ENCODE measurements around the gene SKI.

The SKI gene

GRCh38 chr1:2209400-2210083 is 18.6 kb upstream of the SKI start:
- Histone ChIP-seq H3K79me2 (ENCODE audit: control insufficient read depth, low read length) (no peaks in the 10 kb centered on the region), H3K4me2 (ENCODE audit: low read length) (no peak overlapping the region), H3K36me3 (ENCODE audit: control insufficient read depth, low read length) (no peaks in the 10 kb centered on the region), H3K27me3 (ENCODE audit: control insufficient read depth, low read length) (peaks cover 7% of the 10 kb centered on the region; the same call in 1 of the 2 replicates), H3K9me3 (ENCODE audit: control insufficient read depth, insufficient read depth, low read length) (no peaks in the 10 kb centered on the region), H3K4me3 (ENCODE audit: low read length) (no peak overlapping the region), H3K27ac (ENCODE audit: low read depth, low read length) (no peak overlapping the region), H4K20me1 (ENCODE audit: control insufficient read depth, insufficient read depth, low read depth, low read length) (no peaks in the 10 kb centered on the region), H3K4me1 (ENCODE audit: control insufficient read depth, low read length) (peaks cover 7% of the 10 kb centered on the region), H3F3A (ENCODE audit: control insufficient read depth, insufficient read depth) (no peaks in the 10 kb centered on the region), H3K9me2 (replicated peaks; ENCODE audit: control insufficient read depth, low read length) (no peaks in the 10 kb centered on the region)
- no peak for TF ChIP-seq EZH2phosphoT487 (IDR thresholded peaks at IDR 0.05; ENCODE audit: borderline replicate concordance, low read length)
- no peak for TF ChIP-seq CTCF (IDR thresholded peaks at IDR 0.05; ENCODE audit: low read depth, low read length, poor library complexity, severe bottlenecking)

- no peaks in the 10 kb centered on the region for H3K36me3 ChIP-seq (ENCODE audit: control insufficient read depth, low read length)
- H3K4me3 ChIP-seq (ENCODE audit: low read length) = no peak overlapping the region
- H3K4me2 ChIP-seq (ENCODE audit: low read length) = no peak overlapping the region
- TF ChIP-seq EZH2phosphoT487 (IDR thresholded peaks at IDR 0.05; ENCODE audit: borderline replicate concordance, low read length) = no peak
- no peak for TF ChIP-seq CTCF (IDR thresholded peaks at IDR 0.05; ENCODE audit: low read depth, low read length, poor library complexity, severe bottlenecking)
- H3K27me3 ChIP-seq (ENCODE audit: control insufficient read depth, low read length) = peaks cover 7% of the 10 kb centered on the region; the same call in 1 of the 2 replicates
- no peak overlapping the region for H3K27ac ChIP-seq (ENCODE audit: low read depth, low read length)
- no peaks in the 10 kb centered on the region for H3K9me3 ChIP-seq (ENCODE audit: control insufficient read depth, insufficient read depth, low read length)
- H3F3A ChIP-seq (ENCODE audit: control insufficient read depth, insufficient read depth) = no peaks in the 10 kb centered on the region
- no peaks in the 10 kb centered on the region for H4K20me1 ChIP-seq (ENCODE audit: control insufficient read depth, insufficient read depth, low read depth, low read length)
- H3K79me2 ChIP-seq (ENCODE audit: control insufficient read depth, low read length) = no peaks in the 10 kb centered on the region
- peaks cover 5% of the 10 kb centered on the region for H3K4me1 ChIP-seq (ENCODE audit: control insufficient read depth, low read length)
- H3K9me2 ChIP-seq (replicated peaks; ENCODE audit: control insufficient read depth, low read length) = no peaks in the 10 kb centered on the region
These were observed 17.9 kb upstream of the SKI start for GRCh38 chr1:2210084-2210653.

GRCh38 chr1:2210786-2211185 is 17.3 kb upstream of the SKI start:
- Histone ChIP-seq H3K4me3 (ENCODE audit: low read length) (no peak overlapping the region), H3K79me2 (ENCODE audit: control insufficient read depth, low read length) (no peaks in the 10 kb centered on the region), H3K9me2 (replicated peaks; ENCODE audit: control insufficient read depth, low read length) (no peaks in the 10 kb centered on the region), H3K36me3 (ENCODE audit: control insufficient read depth, low read length) (no peaks in the 10 kb centered on the region), H3K4me2 (ENCODE audit: low read length) (no peak overlapping the region), H3F3A (ENCODE audit: control insufficient read depth, insufficient read depth) (no peaks in the 10 kb centered on the region), H3K27ac (ENCODE audit: low read depth, low read length) (no peak overlapping the region), H3K27me3 (ENCODE audit: control insufficient read depth, low read length) (peaks cover 3% of the 10 kb centered on the region; the same call in 1 of the 2 replicates), H3K9me3 (ENCODE audit: control insufficient read depth, insufficient read depth, low read length) (no peaks in the 10 kb centered on the region), H4K20me1 (ENCODE audit: control insufficient read depth, insufficient read depth, low read depth, low read length) (no peaks in the 10 kb centered on the region), H3K4me1 (ENCODE audit: control insufficient read depth, low read length) (no peaks in the 10 kb centered on the region)
- TF ChIP-seq EZH2phosphoT487 (IDR thresholded peaks at IDR 0.05; ENCODE audit: borderline replicate concordance, low read length) (no peak), CTCF (IDR thresholded peaks at IDR 0.05; ENCODE audit: low read depth, low read length, poor library complexity, severe bottlenecking) (no peak)
